GM21786 (cell line): ENCODE data around the gene PRKAG2.

Experiments
- ATAC-seq: cut with Tn5 transposase; IDR thresholded peaks from one replicate; pipeline ENCODE4 v1.9.1; 2021; ENCODE audit not compliant: unreplicated experiment

Gene PRKAG2

GRCh38 chr7:151866761-151867655 lies 9.9 kb downstream of the PRKAG2 start:
- ATAC-seq = no peak

GRCh38 chr7:151866028-151866427 lies 10.9 kb downstream of the PRKAG2 start:
- no peak for ATAC-seq

GRCh38 chr7:151865070-151865670 lies 11.7 kb downstream of the PRKAG2 start:
- ATAC-seq = no peak

GRCh38 chr7:151864561-151864960 lies 12.4 kb downstream of the PRKAG2 start:
- ATAC-seq = no peak

- ATAC-seq = no peak
Measured at GRCh38 chr7:151864081-151864480, 12.8 kb downstream of the PRKAG2 start.

GRCh38 chr7:151863386-151864079 lies 13.4 kb downstream of the PRKAG2 start:
- ATAC-seq = no peak

- no peak for ATAC-seq
Measured at GRCh38 chr7:151862606-151863381, 14.1 kb downstream of the PRKAG2 start.

- no peak for ATAC-seq
Measured at GRCh38 chr7:151861881-151862280, 15.0 kb downstream of the PRKAG2 start.

- no peak for ATAC-seq
Measured at GRCh38 chr7:151860771-151861170, 16.1 kb downstream of the PRKAG2 start.

GRCh38 chr7:151859948-151860685 lies 16.8 kb downstream of the PRKAG2 start:
- ATAC-seq = no peak

GRCh38 chr7:151859111-151859947 lies 17.6 kb downstream of the PRKAG2 start:
- no peak for ATAC-seq

GRCh38 chr7:151858456-151858855 lies 18.5 kb downstream of the PRKAG2 start:
- ATAC-seq = no peak

- no peak for ATAC-seq
Measured at GRCh38 chr7:151857866-151858450, 19.0 kb downstream of the PRKAG2 start.

GRCh38 chr7:151857412-151857811 lies 19.5 kb downstream of the PRKAG2 start:
- no peak for ATAC-seq

GRCh38 chr7:151856516-151856915 lies 20.4 kb downstream of the PRKAG2 start:
- ATAC-seq = no peak

- ATAC-seq = no peak
Measured at GRCh38 chr7:151856098-151856497, 20.8 kb downstream of the PRKAG2 start.

- no peak for ATAC-seq
Measured at GRCh38 chr7:151854720-151855071, 22.2 kb downstream of the PRKAG2 start.

- ATAC-seq = no peak
Measured at GRCh38 chr7:151853896-151854719, 22.8 kb downstream of the PRKAG2 start.
